HFFc6 (cell line): ENCODE data around the gene PPP1R8. TPM values are rescaled to one million over a fixed set of nuclear protein-coding genes. Genes with fewer than 3 reads are reported as not detected.

Experiments
- DNase-seq: peaks from one replicate; pipeline ENCODE4 v3.0.0-alpha.2; 2018
- H3K27ac Mint-ChIP-seq: 2 replicates; pipeline ENCODE4 v1.8.0; 2020; ENCODE audit warnings: mild to moderate bottlenecking, mixed read lengths
- H3K27me3 Mint-ChIP-seq: 2 replicates; pipeline ENCODE4 v1.8.0; 2021; ENCODE audit warnings: mild to moderate bottlenecking, moderate library complexity, mixed read lengths; ENCODE audit not compliant: insufficient read depth
- H3K36me3 Mint-ChIP-seq: 2 replicates; pipeline ENCODE4 v1.8.0; 2021; ENCODE audit warnings: low read depth, mixed read lengths
- H3K4me1 Mint-ChIP-seq: 2 replicates; pipeline ENCODE4 v1.8.0; 2020; ENCODE audit warnings: low read depth, mixed read lengths
- H3K4me3 Mint-ChIP-seq: 2 replicates; pipeline ENCODE4 v1.8.0; 2020; ENCODE audit warnings: mild to moderate bottlenecking, moderate library complexity, mixed read lengths
- H3K9me3 Mint-ChIP-seq: 2 replicates; pipeline ENCODE4 v1.8.0; 2020; ENCODE audit warnings: mild to moderate bottlenecking, mixed read lengths
- CTCF ChIP-seq: fragments of 200-600 bp; sonication (generic); IDR thresholded peaks from 2 replicates; pipeline ENCODE4 v1.5.0; 2021; ENCODE audit warnings: antibody characterized with exemption, mild to moderate bottlenecking
- total RNA-seq, 6 experiments: library from RNA; stranded (reverse); fragmentation: NEBNext Ultra II Directional; extraction: Animal tissue kit (Norgen Biotek cat#: 25700); gene quantifications; 2 replicates in 1 of 6; 3 replicates in 5 of 6; pipeline ENCODE4 v1.2.3, GENCODE V29; 2021

PPP1R8 gene
- total RNA-seq, 6 experiments from 2014 or later: 38.1 to 45.3 (median 39.1) TPM

- Mint-ChIP-seq H3K27me3 (no peaks in the 10 kb centered on the region), H3K27ac (peak overlapping the region; percentile 98), H3K9me3 (no peaks in the 10 kb centered on the region), H3K4me1 (peaks cover 40% of the 10 kb centered on the region), H3K4me3 (peak overlapping the region; percentile 79), H3K36me3 (no peaks in the 10 kb centered on the region)
- peak; percentile 99 for DNase-seq
- no peak for TF ChIP-seq CTCF
Observed at GRCh38 chr1:27862671-27863537, 32.3 kb downstream of the PPP1R8 start.

GRCh38 chr1:27863538-27863915 lies 32.9 kb downstream of the PPP1R8 start:
- DNase-seq: no peak
- H3K27ac Mint-ChIP-seq: peak overlapping the region; percentile 98
- H3K27me3 Mint-ChIP-seq: no peaks in the 10 kb centered on the region
- no peaks in the 10 kb centered on the region for H3K36me3 Mint-ChIP-seq
- peaks cover 33% of the 10 kb centered on the region for H3K4me1 Mint-ChIP-seq
- no peaks in the 10 kb centered on the region for H3K9me3 Mint-ChIP-seq
- no peak for TF ChIP-seq CTCF
- H3K4me3 Mint-ChIP-seq: no peak overlapping the region; the same call in 1 of the 2 replicates

GRCh38 chr1:27864264-27864895 lies 33.8 kb downstream of the PPP1R8 start:
- no peaks in the 10 kb centered on the region for H3K9me3 Mint-ChIP-seq
- DNase-seq: no peak
- H3K27me3 Mint-ChIP-seq: no peaks in the 10 kb centered on the region
- no peaks in the 10 kb centered on the region for H3K36me3 Mint-ChIP-seq
- H3K4me1 Mint-ChIP-seq: peaks cover 28% of the 10 kb centered on the region
- TF ChIP-seq CTCF: no peak
- H3K27ac Mint-ChIP-seq: peak overlapping the region; percentile 98
- no peak overlapping the region for H3K4me3 Mint-ChIP-seq

- Mint-ChIP-seq H3K27ac (no peak overlapping the region), H3K4me3 (no peak overlapping the region), H3K27me3 (no peaks in the 10 kb centered on the region), H3K9me3 (no peaks in the 10 kb centered on the region), H3K4me1 (peaks cover 28% of the 10 kb centered on the region), H3K36me3 (no peaks in the 10 kb centered on the region)
- no peak for DNase-seq
- no peak for TF ChIP-seq CTCF
Observed at GRCh38 chr1:27865821-27866220, 35.2 kb downstream of the PPP1R8 start.

- H3K27ac Mint-ChIP-seq: no peak overlapping the region
- H3K27me3 Mint-ChIP-seq: peaks cover 6% of the 10 kb centered on the region; the same call in 1 of the 2 replicates
- peaks cover 15% of the 10 kb centered on the region for H3K4me1 Mint-ChIP-seq
- no peak for DNase-seq
- H3K36me3 Mint-ChIP-seq: no peaks in the 10 kb centered on the region
- no peak overlapping the region for H3K4me3 Mint-ChIP-seq
- TF ChIP-seq CTCF: no peak
- H3K9me3 Mint-ChIP-seq: no peaks in the 10 kb centered on the region
Observed at GRCh38 chr1:27868556-27868931, 38.0 kb downstream of the PPP1R8 start.
